ENCODE measurements around the gene ALG12. TPM values are rescaled to one million over a fixed set of nuclear protein-coding genes. Genes with fewer than 3 reads are reported as not detected.

The ALG12 gene
- total and polyA plus RNA-seq, 2 of the 8 experiments (the other 6 are each of a cell fraction or from before 2014, with no cell fraction given) = 13.4 to 22.5 TPM

- FAIRE-seq = no peak
- Histone ChIP-seq H3K14ac (ENCODE audit: insufficient read length) (no peak overlapping the region), H2AFZ (ENCODE audit: low read length) (no peak overlapping the region), H3K27me3 (replicated peaks in 1 of 4; ENCODE audit: control insufficient read depth in 3 of 4, extremely low read depth in 1 of 4, insufficient read depth in 3 of 4, low read length in 3 of 4) (peaks cover 0 to 12% (median 10%) of the 10 kb centered on the region in 4 experiments; a peak in 6 of 7 replicates), H2BK15ac (ENCODE audit: low read length) (no peak overlapping the region), H3K27ac (ENCODE audit: low read depth, low read length) (no peak overlapping the region), H3K79me1 (ENCODE audit: low read depth, low read length) (no peaks in the 10 kb centered on the region; the same call in 1 of the 2 replicates), H3K9ac (replicated peaks in 1 of 4; ENCODE audit: extremely low read depth in 1 of 4, low read depth in 3 of 4, low read length in 3 of 4) (no peak overlapping the region), H4K5ac (ENCODE audit: insufficient read length, low read depth, low read length) (no peak overlapping the region), H3K4me2 (ENCODE audit: insufficient read depth in 1 of 2, low read depth in 2 of 2, low read length in 2 of 2) (peak overlapping the region in 1 of 2 experiments; percentile 62; a peak in 3 of 4 replicates), H3K4me1 (replicated peaks in 1 of 4; ENCODE audit: control insufficient read depth in 3 of 4, insufficient read depth in 4 of 4, low read length in 3 of 4) (peaks cover 0 to 3% (median under 1%) of the 10 kb centered on the region in 4 experiments; a peak in 1 of 7 replicates), H2BK120ac (replicated peaks; ENCODE audit: low read depth, low read length) (no peak overlapping the region), H3K23me2 (ENCODE audit: low read depth, low read length) (peaks cover 3% of the 10 kb centered on the region; the same call in 1 of the 2 replicates), H4K8ac (ENCODE audit: extremely low read depth, insufficient read depth, low read length) (no peak overlapping the region), H3K23ac (ENCODE audit: insufficient read length) (no peak overlapping the region), H4K20me1 (replicated peaks in 1 of 2; ENCODE audit: control insufficient read depth in 1 of 2, insufficient read depth in 2 of 2, low read length in 2 of 2) (peaks cover 2 to 6% of the 10 kb centered on the region in 2 experiments), H3K36me3 (ENCODE audit: control insufficient read depth in 2 of 4, insufficient read depth in 4 of 4, low read length in 3 of 4) (no peaks in the 10 kb centered on the region; a peak in 2 of 8 replicates), H3K4me3 (ENCODE audit: extremely low read depth in 1 of 4, insufficient read depth in 2 of 4, low read depth in 3 of 4, low read length in 4 of 4) (peak overlapping the region in 1 of 4 experiments; percentile 42; a peak in 2 of 8 replicates), H4K91ac (replicated peaks; ENCODE audit: insufficient read length, low read length) (no peak overlapping the region), H3K9me3 (ENCODE audit: insufficient read depth in 2 of 2, low read depth in 1 of 2, low read length in 1 of 2) (no peaks in the 10 kb centered on the region), H3K18ac (ENCODE audit: extremely low read depth, low read length) (no peak overlapping the region; the same call in 1 of the 2 replicates), H3K4ac (replicated peaks; ENCODE audit: insufficient read length, low read depth, low read length) (no peak overlapping the region), H3K56ac (replicated peaks; ENCODE audit: insufficient read length, low read depth, low read length) (no peak overlapping the region), H3K79me2 (ENCODE audit: control insufficient read depth in 1 of 2, insufficient read depth in 2 of 2, low read length in 2 of 2) (no peaks in the 10 kb centered on the region), H2AK5ac (ENCODE audit: low read depth, low read length) (no peak overlapping the region), H2BK12ac (ENCODE audit: low read depth, low read length) (no peak overlapping the region), H2BK5ac (ENCODE audit: low read depth, low read length) (no peak overlapping the region; the same call in 1 of the 2 replicates), H2BK20ac (ENCODE audit: low read length) (no peak overlapping the region)
- ChIA-PET POLR2A (ENCODE audit: partially characterized antibody) (no interaction called here), CTCF (ENCODE audit: partially characterized antibody) (interaction anchor here (0.6 to 5.2 kb wide), 13 partner anchors 17 to 321 kb away, joined by 3 to 54 read pairs (median 5); partner anchors contain the start of gene IL17REL)
- DNase-seq (ENCODE audit: low read depth in 1 of 2, low spot score in 2 of 2) = peak in 1 of 2 experiments; percentile 94
- WGBS, 2 experiments (ENCODE audit: extremely low coverage in 1 of 2, insufficient coverage in 1 of 2, insufficient read length in 1 of 2, insufficient replicate concordance in 2 of 2, low coverage in 1 of 2, low lambda C conversion rate in 2 of 2, missing lambda C conversion rate in 1 of 2) = 22% methylated on average over 28 of the region's 75 CpGs; no CpG with 5 or more reads in 1 of the 2 experiments
- TF ChIP-seq CTCF (IDR thresholded peaks at IDR 0.05; ENCODE audit: control extremely low read depth in 1 of 3, insufficient read depth in 1 of 3, low read depth in 1 of 3, low read length in 3 of 3) (peak; percentile 81 to 96 (median 83)), GABPA (IDR thresholded peaks at IDR 0.05; ENCODE audit: borderline replicate concordance, insufficient read depth, low read length) (peak; percentile 61; the same call in 1 of the 2 replicates), TAF7 (optimal IDR thresholded peaks at IDR 0.05; ENCODE audit: borderline replicate concordance, low read depth, low read length) (peak; percentile 43), MAX (IDR thresholded peaks at IDR 0.05) (peak; percentile 22; the same call in 1 of the 2 replicates), TAF1 (IDR thresholded peaks at IDR 0.05; ENCODE audit: low read depth, low read length) (no peak), RAD21 (IDR thresholded peaks at IDR 0.05 in 1 of 2, conservative IDR thresholded peaks at IDR 0.05 in 1 of 2; ENCODE audit: low read depth in 2 of 2, low read length in 2 of 2) (peak; percentile 76 to 96), EGR1 (IDR thresholded peaks at IDR 0.05; ENCODE audit: borderline replicate concordance, low read depth, low read length) (no peak)
These were observed 11.2 kb upstream of the ALG12 start for GRCh38 chr22:49929211-49929979.

Measured in H1 (cell line).